Hematopoietic multipotent progenitor cell treated with erythropoietin and hydrocortisone succinate and interleukin-3 and kit ligand, for 15 days (in vitro differentiated cells): ENCODE results near the gene LINGO1.

ENCODE experiments used
- DNase-seq: peaks from one replicate; pipeline ENCODE4 v3.0.0-alpha.2; 2015; ENCODE audit warnings: low spot score

The LINGO1 gene

DNA sequence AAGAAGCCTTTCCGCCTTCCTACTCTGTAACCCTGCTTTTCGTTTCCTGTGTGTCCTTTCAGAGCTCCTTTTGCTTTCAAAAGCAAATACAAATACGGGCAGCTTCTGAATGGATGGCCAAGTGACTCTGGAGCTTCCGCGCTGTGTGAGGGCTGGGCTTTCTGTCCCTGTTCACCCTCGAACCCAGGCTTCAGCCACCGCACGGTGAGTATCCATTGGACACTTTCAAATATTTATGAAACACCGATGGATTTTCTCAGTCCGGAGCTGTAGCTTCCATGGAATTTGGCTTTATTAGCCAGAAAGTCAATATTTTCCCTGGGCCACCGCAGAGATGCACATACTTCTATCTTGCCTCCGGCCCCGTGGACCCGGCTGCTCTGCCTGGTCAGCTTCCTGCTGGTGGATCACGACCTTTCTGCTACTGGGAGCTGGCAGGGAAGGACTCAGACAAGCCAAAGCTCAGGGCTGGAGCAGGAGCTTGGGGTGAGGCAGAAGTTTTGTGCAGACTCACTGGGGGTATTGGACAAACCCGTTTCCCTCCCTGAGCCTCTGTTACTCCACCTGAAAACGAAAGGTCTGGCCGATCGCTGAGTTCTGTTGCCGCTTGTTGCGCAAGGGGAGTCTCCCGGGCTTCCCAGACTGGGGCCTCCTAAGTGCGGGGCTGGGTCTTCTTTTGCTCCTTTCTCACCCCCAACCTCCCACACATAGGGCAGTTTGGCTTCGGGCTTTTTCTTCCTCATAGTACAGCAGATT lies 63.6 kb downstream of the LINGO1 start:
- no peak for DNase-seq

DNA sequence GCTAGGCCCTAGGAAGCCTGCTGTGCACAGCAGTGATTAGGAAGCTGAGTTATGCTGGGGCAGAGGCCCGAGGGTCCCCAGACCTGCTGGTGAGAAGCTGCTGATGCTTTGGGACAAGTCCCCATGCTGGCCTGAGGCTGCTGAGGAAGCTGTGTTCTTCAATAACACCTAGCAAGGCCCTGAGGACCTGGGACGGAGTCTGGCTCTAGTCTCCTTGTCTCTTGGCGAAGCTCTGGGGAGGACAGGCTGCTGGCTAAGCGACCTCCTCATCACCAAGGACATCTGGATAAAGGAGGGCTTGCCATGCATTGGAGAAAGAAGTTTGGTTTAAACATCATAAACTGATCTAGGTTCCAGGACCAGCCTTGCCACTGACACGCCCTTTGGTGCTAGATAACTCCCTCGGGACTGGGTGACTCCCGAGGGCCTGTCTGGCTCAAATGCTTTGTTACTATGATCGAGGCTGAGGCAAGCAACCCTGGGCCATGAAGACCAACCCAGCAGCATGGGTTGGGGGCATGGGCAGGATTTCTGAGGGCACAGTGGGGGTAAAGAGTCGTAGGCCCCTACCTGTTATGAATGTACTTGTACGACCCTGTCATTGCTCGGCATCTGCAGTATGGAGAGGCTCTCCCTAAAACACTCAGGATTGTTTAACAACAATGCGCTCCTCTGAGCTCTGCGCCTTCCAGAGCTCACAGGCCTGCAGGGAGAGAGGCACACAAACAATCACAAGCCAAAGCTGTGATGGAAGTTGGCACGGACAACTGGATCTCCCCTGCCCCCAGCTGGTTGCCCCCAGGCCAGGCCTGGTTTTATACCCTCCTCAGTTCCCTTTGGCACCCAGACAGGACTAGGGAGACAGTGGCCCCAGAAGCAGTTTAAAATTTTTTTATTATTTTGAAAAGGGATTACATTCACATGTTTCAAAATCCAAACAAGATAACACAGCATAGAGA lies 64.4 kb downstream of the LINGO1 start:
- DNase-seq: no peak

- DNase-seq: no peak
Observed at GRCh38 chr15:77567202-77567601, 65.5 kb downstream of the LINGO1 start.

GRCh38 chr15:77566092-77566491 lies 66.6 kb downstream of the LINGO1 start:
- DNase-seq: no peak

- no peak for DNase-seq
Observed at GRCh38 chr15:77565378-77565915, 67.3 kb downstream of the LINGO1 start.

GRCh38 chr15:77564938-77565337 lies 67.8 kb downstream of the LINGO1 start:
- no peak for DNase-seq

DNA sequence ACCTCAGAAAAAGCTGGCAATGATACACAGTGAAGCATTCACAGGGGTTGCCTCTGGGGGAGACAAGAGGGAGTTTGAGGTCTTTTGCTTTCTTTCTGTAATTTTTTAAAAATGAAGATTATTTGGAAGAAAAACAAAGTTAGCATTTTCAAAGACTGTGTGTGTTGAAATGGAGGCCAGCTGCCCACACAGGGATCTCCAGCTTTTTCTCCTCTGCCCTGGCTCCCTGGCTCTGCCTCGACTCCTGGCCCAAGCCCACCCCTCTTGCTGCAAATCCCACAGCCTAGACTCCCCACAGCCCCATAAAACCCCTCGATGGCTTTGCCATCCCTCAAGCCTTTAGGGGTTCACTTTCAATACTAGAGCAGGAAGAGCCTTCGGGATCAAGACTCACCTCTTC lies 68.4 kb downstream of the LINGO1 start:
- DNase-seq: no peak

DNA sequence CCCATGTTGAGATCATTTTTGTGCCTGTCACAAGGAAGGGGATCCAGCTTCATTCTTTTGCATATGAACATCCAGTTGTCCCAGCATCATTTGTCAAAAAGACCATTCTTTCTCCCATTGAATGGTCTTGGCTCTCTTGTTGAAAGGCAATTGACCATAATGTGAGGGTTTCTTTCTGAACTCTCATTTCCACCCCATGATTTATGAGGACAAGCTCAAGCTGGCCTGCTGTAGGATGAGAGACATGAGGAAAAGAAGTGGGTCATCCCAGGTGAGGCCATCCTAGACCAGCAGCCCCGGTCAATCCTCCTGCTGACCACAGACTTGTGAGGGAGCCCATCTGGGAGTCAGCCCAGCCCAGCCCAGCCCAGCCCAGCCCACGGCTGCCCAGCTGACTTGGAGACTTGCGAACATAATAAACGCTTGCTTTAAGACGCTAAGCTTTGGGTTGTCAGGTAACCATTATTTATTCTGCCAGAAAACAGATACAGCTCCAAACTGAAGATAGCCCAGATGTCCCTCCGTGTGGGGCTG lies 69.0 kb downstream of the LINGO1 start:
- no peak for DNase-seq
